Measurements from ENCODE around the gene IL1RL2. TPM values are rescaled to one million over a fixed set of nuclear protein-coding genes. Genes with fewer than 3 reads are reported as not detected.
A peak's percentile ranks its signal among the peaks of the same experiment; 100 is the strongest.

The IL1RL2 gene
- total RNA-seq, 4 donors from 2014 or later: 0.70 to 1.3 TPM; not detected in 2

GRCh38 chr2:102238778-102239177, 52.0 kb downstream of the IL1RL2 start:
- intact Hi-C loops (cut with DNase I; ENCODE audit: low total_unique reads): no loop called here
- H3K4me1 ChIP-seq: no peaks in the 10 kb centered on the region

GRCh38 chr2:102239344-102239743, 52.5 kb downstream of the IL1RL2 start:
- no peak for TF ChIP-seq POLR2A (IDR thresholded peaks at IDR 0.05)
- TF ChIP-seq, protein P1, sequence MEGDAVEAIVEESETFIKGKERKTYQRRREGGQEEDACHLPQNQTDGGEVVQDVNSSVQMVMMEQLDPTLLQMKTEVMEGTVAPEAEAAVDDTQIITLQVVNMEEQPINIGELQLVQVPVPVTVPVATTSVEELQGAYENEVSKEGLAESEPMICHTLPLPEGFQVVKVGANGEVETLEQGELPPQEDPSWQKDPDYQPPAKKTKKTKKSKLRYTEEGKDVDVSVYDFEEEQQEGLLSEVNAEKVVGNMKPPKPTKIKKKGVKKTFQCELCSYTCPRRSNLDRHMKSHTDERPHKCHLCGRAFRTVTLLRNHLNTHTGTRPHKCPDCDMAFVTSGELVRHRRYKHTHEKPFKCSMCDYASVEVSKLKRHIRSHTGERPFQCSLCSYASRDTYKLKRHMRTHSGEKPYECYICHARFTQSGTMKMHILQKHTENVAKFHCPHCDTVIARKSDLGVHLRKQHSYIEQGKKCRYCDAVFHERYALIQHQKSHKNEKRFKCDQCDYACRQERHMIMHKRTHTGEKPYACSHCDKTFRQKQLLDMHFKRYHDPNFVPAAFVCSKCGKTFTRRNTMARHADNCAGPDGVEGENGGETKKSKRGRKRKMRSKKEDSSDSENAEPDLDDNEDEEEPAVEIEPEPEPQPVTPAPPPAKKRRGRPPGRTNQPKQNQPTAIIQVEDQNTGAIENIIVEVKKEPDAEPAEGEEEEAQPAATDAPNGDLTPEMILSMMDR (IDR thresholded peaks at IDR 0.05): no peak
- DNase-seq: no peak
- Histone ChIP-seq H3K9me3 (no peaks in the 10 kb centered on the region), H3K36me3 (no peaks in the 10 kb centered on the region), H3K4me1 (no peaks in the 10 kb centered on the region), H3K4me3 (no peak overlapping the region), H3K27me3 (no peaks in the 10 kb centered on the region), H3K27ac (no peak overlapping the region)
- intact Hi-C loops (cut with DNase I; ENCODE audit: low total_unique reads): no loop called here

More at GRCh38 chr2:102238778-102239177, 52.0 kb downstream of the IL1RL2 start:
- H3K9me3 ChIP-seq: no peaks in the 10 kb centered on the region
- no peaks in the 10 kb centered on the region for H3K27me3 ChIP-seq
- H3K4me3 ChIP-seq: no peak overlapping the region
- no peaks in the 10 kb centered on the region for H3K36me3 ChIP-seq
- TF ChIP-seq POLR2A (IDR thresholded peaks at IDR 0.05): no peak
- TF ChIP-seq, protein P1 (IDR thresholded peaks at IDR 0.05): no peak
- H3K27ac ChIP-seq: no peak overlapping the region
- no peak for DNase-seq

GRCh38 chr2:102240640-102241370, 54.0 kb downstream of the IL1RL2 start:
- Histone ChIP-seq H3K4me3 (no peak overlapping the region), H3K4me1 (no peaks in the 10 kb centered on the region), H3K36me3 (no peaks in the 10 kb centered on the region), H3K27me3 (no peaks in the 10 kb centered on the region), H3K27ac (peak overlapping the region; percentile 69 to 84), H3K9me3 (no peaks in the 10 kb centered on the region)
- no peak for TF ChIP-seq POLR2A (IDR thresholded peaks at IDR 0.05)
- TF ChIP-seq, protein P1 (IDR thresholded peaks at IDR 0.05): peak; percentile 93 to 98 (median 96)
- intact Hi-C loops (cut with DNase I; ENCODE audit: low total_unique reads): loop anchor here (5.0 kb wide), 1 partner anchor 219 kb away; no protein-coding TSS in a partner anchor
- DNase-seq: peak; percentile 91

GRCh38 chr2:102241616-102242305, 54.9 kb downstream of the IL1RL2 start:
- Histone ChIP-seq H3K27me3 (no peaks in the 10 kb centered on the region), H3K36me3 (no peaks in the 10 kb centered on the region), H3K4me3 (no peak overlapping the region), H3K9me3 (no peaks in the 10 kb centered on the region), H3K4me1 (no peaks in the 10 kb centered on the region), H3K27ac (no peak overlapping the region)
- DNase-seq: no peak
- intact Hi-C loops (cut with DNase I; ENCODE audit: low total_unique reads): loop anchor here (5.0 kb wide), 1 partner anchor 219 kb away; no protein-coding TSS in a partner anchor
- TF ChIP-seq POLR2A (IDR thresholded peaks at IDR 0.05): no peak
- TF ChIP-seq, protein P1 (IDR thresholded peaks at IDR 0.05): no peak
